Skin of body (tissue), 2 donors: ENCODE data around the gene TLE1. TPM values are rescaled to one million over a fixed set of nuclear protein-coding genes. Genes with fewer than 3 reads are reported as not detected.
"Not testable (repeated sequence)": the region's sequence is repeated elsewhere in the genome, so short reads cannot be mapped to it uniquely, and the experiment has no call there.

ENCODE experiments used
- DNase-seq: peaks from one replicate; lab custom pipeline; 2025; lab: John Stamatoyannopoulos, UW
- total RNA-seq: library from RNA; depleted of rRNA; stranded (reverse); fragments of >200 nt; gene quantifications from one replicate; pipeline ENCODE4 v1.2.3, GENCODE V29; 2014

The TLE1 gene
- total RNA-seq, 1 donor from 2014 or later, result 36.6 TPM

- DNase-seq, result no peak
Observed at GRCh38 chr9:81601639-81602623, 87.4 kb downstream of the TLE1 start.

- no peak for DNase-seq
Observed at GRCh38 chr9:81600631-81601030, 88.7 kb downstream of the TLE1 start.

- DNase-seq, result no peak
Observed at GRCh38 chr9:81599837-81600236, 89.5 kb downstream of the TLE1 start.

GRCh38 chr9:81598811-81599210 lies 90.5 kb downstream of the TLE1 start:
- no peak for DNase-seq

- DNase-seq, result no peak
Observed at GRCh38 chr9:81598123-81598497, 91.2 kb downstream of the TLE1 start.

- no peak for DNase-seq
Observed at GRCh38 chr9:81597419-81598122, 91.8 kb downstream of the TLE1 start.

- no peak for DNase-seq
Observed at GRCh38 chr9:81596679-81597418, 92.5 kb downstream of the TLE1 start.

- DNase-seq, result no peak
Observed at GRCh38 chr9:81595887-81596543, 93.3 kb downstream of the TLE1 start.

- not testable (repeated sequence) for DNase-seq
Observed at GRCh38 chr9:81595293-81595692, 94.1 kb downstream of the TLE1 start.

- no peak for DNase-seq
Observed at GRCh38 chr9:81594415-81594814, 94.9 kb downstream of the TLE1 start.

- DNase-seq, result no peak
Observed at GRCh38 chr9:81592887-81593266, 96.5 kb downstream of the TLE1 start.

- DNase-seq, result no peak
Observed at GRCh38 chr9:81591791-81592190, 97.6 kb downstream of the TLE1 start.

GRCh38 chr9:81590688-81591087 lies 98.7 kb downstream of the TLE1 start:
- no peak for DNase-seq

GRCh38 chr9:81589819-81590218 lies 99.5 kb downstream of the TLE1 start:
- no peak for DNase-seq

GRCh38 chr9:81589392-81589791 lies 100.0 kb downstream of the TLE1 start:
- no peak for DNase-seq

GRCh38 chr9:81588148-81588871 lies 101.0 kb downstream of the TLE1 start:
- DNase-seq, result no peak

GRCh38 chr9:81586786-81587185 lies 102.6 kb downstream of the TLE1 start:
- no peak for DNase-seq

GRCh38 chr9:81585191-81585763 lies 104.1 kb downstream of the TLE1 start:
- peak; percentile 50 for DNase-seq

- no peak for DNase-seq
Observed at GRCh38 chr9:81584099-81584498, 105.2 kb downstream of the TLE1 start.

GRCh38 chr9:81581986-81582385 lies 107.4 kb downstream of the TLE1 start:
- DNase-seq, result no peak
